Osteoblast (primary cell): ENCODE data around the gene MEAF6. TPM values are rescaled to one million over a fixed set of nuclear protein-coding genes. Genes with fewer than 3 reads are reported as not detected.

Source experiments
- DNase-seq: peaks from one replicate; pipeline ENCODE4 v3.0.0; 2011; ENCODE audit warnings: low spot score, mixed read lengths; ENCODE audit not compliant: insufficient read length; ENCODE audit errors: missing footprints
- H2AFZ ChIP-seq: 2 replicates; pipeline ENCODE4 v1.6.0; 2011; ENCODE audit warnings: mild to moderate bottlenecking, low read length
- H3K27ac ChIP-seq: 2 replicates; pipeline ENCODE4 v1.5.1; 2011; ENCODE audit warnings: mild to moderate bottlenecking, low read depth, low read length, moderate library complexity
- H3K27me3 ChIP-seq: 2 replicates; pipeline ENCODE4 v1.6.0; 2012; ENCODE audit warnings: mild to moderate bottlenecking, control low read depth, inconsistent platforms, low read length, moderate library complexity; ENCODE audit not compliant: insufficient read depth
- H3K36me3 ChIP-seq: 2 replicates; pipeline ENCODE4 v1.5.1; 2011; ENCODE audit warnings: mild to moderate bottlenecking, low read length, control low read depth, moderate library complexity; ENCODE audit not compliant: insufficient read depth
- H3K4me1 ChIP-seq: 2 replicates; pipeline ENCODE4 v1.5.1; 2011; ENCODE audit warnings: mild to moderate bottlenecking, low read length, control low read depth, moderate library complexity; ENCODE audit not compliant: insufficient read depth
- H3K4me2 ChIP-seq: 2 replicates; pipeline ENCODE4 v1.6.0; 2011; ENCODE audit warnings: mild to moderate bottlenecking, low read length; ENCODE audit not compliant: insufficient read depth
- H3K4me3 ChIP-seq: fragments of 200-600 bp; sonication (generic); 3 replicates; pipeline ENCODE4 v1.5.1; 2012; ENCODE audit warnings: mild to moderate bottlenecking, low read length, inconsistent platforms; ENCODE audit not compliant: insufficient read depth
- H3K79me2 ChIP-seq: 2 replicates; pipeline ENCODE4 v1.6.0; 2012; ENCODE audit warnings: mild to moderate bottlenecking, low read length, control low read depth, inconsistent platforms; ENCODE audit not compliant: insufficient read depth
- H3K9me3 ChIP-seq: 2 replicates; pipeline ENCODE4 v1.5.1; 2011; ENCODE audit warnings: low read depth, low read length, control low read depth
- H4K20me1 ChIP-seq: 2 replicates; pipeline ENCODE4 v1.6.0; 2012; ENCODE audit warnings: mild to moderate bottlenecking, low read length, control low read depth; ENCODE audit not compliant: insufficient read depth
- CTCF ChIP-seq: IDR thresholded peaks from 2 replicates; pipeline ENCODE4 v1.5.1; 2011; ENCODE audit warnings: mild to moderate bottlenecking, low read depth, low read length, moderate library complexity; ENCODE audit errors: extremely low read depth
- total RNA-seq: library from RNA; depleted of rRNA; stranded (reverse); fragments of >200 nt; gene quantifications from 2 replicates; pipeline ENCODE4 v1.2.3, GENCODE V29; 2012

Gene MEAF6
- total RNA-seq, 1 donor: 64.1 TPM

DNA sequence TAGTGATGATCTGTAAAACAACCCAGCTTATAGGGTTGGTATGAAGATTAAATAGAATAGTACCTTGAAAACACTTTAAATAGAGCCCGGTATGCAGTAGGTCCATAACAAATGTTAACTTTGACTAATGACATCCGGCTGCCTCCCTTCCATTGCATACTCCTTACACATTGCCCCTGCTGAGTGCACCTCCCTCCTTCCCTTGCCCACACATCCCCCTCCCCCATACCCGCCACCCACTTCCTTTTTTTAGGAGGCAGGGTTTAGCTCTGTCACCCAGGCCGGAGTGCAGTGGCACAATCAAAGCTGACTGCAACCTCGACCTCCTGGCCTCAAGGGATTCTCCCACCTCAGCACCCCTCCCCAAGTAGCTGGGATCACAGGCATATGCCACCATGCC lies 64.6 kb downstream of the MEAF6 start:
- Histone ChIP-seq H4K20me1 (no peaks in the 10 kb centered on the region), H3K27ac (no peak overlapping the region), H2AFZ (no peak overlapping the region), H3K4me1 (peaks cover 11% of the 10 kb centered on the region), H3K36me3 (no peaks in the 10 kb centered on the region), H3K4me2 (no peak overlapping the region), H3K9me3 (no peaks in the 10 kb centered on the region), H3K27me3 (peaks cover 3% of the 10 kb centered on the region), H3K4me3 (no peak overlapping the region), H3K79me2 (no peaks in the 10 kb centered on the region)
- no peak for TF ChIP-seq CTCF
- no peak for DNase-seq

DNA sequence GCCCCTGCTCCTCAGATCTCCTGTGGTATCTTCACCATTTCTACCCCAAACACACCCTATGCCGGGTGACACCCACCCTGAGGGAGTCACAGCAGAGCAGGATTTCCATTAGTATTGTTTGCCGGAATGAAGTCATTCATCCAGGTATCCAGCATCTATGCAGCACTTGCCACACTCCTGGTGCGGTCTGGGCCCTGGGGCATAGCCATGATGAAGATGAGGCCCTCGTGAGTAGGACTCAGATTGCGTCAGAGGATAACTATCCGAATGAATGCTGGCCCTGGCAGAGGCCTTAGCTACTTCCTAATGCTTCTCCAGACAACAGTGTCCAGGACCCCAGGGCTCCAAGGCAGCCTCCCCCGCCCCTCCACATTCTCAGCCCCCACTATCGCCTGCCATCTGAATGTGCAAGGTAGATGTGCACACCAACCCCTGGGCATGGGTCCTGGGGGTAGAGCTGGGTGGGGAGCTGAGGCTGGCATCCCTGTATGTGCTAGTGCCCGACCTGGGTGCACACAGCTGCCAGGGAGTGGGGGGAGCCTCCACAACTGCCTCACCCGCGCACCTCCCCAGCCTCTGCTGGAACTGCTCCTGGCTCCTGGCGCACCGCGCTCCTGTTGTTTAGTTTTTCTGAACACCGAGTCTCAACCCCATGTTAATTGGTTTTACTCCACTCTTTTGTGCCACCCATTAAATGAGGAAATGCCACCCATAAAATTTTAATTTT lies 65.7 kb downstream of the MEAF6 start:
- Histone ChIP-seq H4K20me1 (no peaks in the 10 kb centered on the region), H3K79me2 (no peaks in the 10 kb centered on the region), H3K4me1 (peaks cover 4% of the 10 kb centered on the region), H3K27ac (no peak overlapping the region), H2AFZ (no peak overlapping the region), H3K9me3 (no peaks in the 10 kb centered on the region), H3K36me3 (no peaks in the 10 kb centered on the region), H3K4me3 (no peak overlapping the region), H3K27me3 (peaks cover 3% of the 10 kb centered on the region), H3K4me2 (no peak overlapping the region)
- TF ChIP-seq CTCF: no peak
- no peak for DNase-seq

GRCh38 chr1:37448185-37448584 lies 66.4 kb downstream of the MEAF6 start:
- H2AFZ ChIP-seq: no peak overlapping the region
- H3K27me3 ChIP-seq: peaks cover 3% of the 10 kb centered on the region
- no peaks in the 10 kb centered on the region for H4K20me1 ChIP-seq
- no peak for TF ChIP-seq CTCF
- no peaks in the 10 kb centered on the region for H3K79me2 ChIP-seq
- H3K9me3 ChIP-seq: no peaks in the 10 kb centered on the region
- no peak overlapping the region for H3K27ac ChIP-seq
- no peak for DNase-seq
- no peaks in the 10 kb centered on the region for H3K4me1 ChIP-seq
- no peak overlapping the region for H3K4me2 ChIP-seq
- no peak overlapping the region for H3K4me3 ChIP-seq
- H3K36me3 ChIP-seq: no peaks in the 10 kb centered on the region

DNA sequence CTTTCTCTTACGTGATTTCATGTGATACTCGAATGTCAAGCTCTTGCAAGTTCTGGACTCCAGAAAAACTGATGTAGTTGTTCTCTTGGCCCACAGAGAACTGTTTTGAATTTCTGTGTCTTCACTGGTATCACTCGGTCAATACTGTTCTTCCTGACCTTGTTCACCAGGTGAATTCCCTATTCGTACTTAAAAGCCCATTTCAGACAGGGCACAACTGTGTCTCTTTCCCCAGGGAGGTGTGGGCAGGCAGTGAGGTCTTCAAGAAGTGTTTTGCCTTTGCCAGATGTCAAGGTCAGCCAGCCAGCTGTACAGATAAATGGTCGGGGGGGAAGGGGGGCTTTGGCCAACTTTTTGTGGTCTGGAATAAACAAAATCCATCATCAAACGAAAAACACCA lies 67.7 kb downstream of the MEAF6 start:
- no peak for DNase-seq
- Histone ChIP-seq H3K9me3 (no peaks in the 10 kb centered on the region), H3K4me2 (no peak overlapping the region), H3K27ac (no peak overlapping the region), H3K4me3 (no peak overlapping the region), H3K4me1 (no peaks in the 10 kb centered on the region), H4K20me1 (no peaks in the 10 kb centered on the region), H3K79me2 (no peaks in the 10 kb centered on the region), H3K27me3 (peaks cover 3% of the 10 kb centered on the region), H2AFZ (no peak overlapping the region), H3K36me3 (no peaks in the 10 kb centered on the region)
- no peak for TF ChIP-seq CTCF
